Thoracic aorta (tissue), 2 donors: ENCODE data around the gene HK3. TPM values are rescaled to one million over a fixed set of nuclear protein-coding genes. Genes with fewer than 3 reads are reported as not detected.

Experiments
- ATAC-seq: fragments of 150-250 bp; one replicate; pipeline ENCODE4 v1.8.0; 2017; ENCODE audit warnings: low read depth; ENCODE audit not compliant: insufficient number of reproducible peaks, low FRiP score
- DNase-seq: peaks from one replicate; pipeline ENCODE4 v3.0.0-alpha.2; 2020; ENCODE audit warnings: low spot score
- H3K27ac ChIP-seq, 2 donors: fragments of 200-600 bp; sonication (generic); 1 replicate in 1 of 2; 2 replicates in 1 of 2; pipeline ENCODE4 v1.5.1; 2016; ENCODE audit warnings: mild to moderate bottlenecking in 2 of 2, moderate library complexity in 2 of 2
- H3K27me3 ChIP-seq: fragments of 200-600 bp; sonication (generic); replicated peaks from 2 replicates; pipeline ENCODE4 v1.6.0; 2016; ENCODE audit warnings: mild to moderate bottlenecking; ENCODE audit not compliant: insufficient read depth
- H3K36me3 ChIP-seq: fragments of 200-600 bp; sonication (generic); one replicate; pipeline ENCODE4 v1.5.1; 2016
- H3K4me1 ChIP-seq, 2 donors: fragments of 200-600 bp; sonication (generic); 1 replicate in 1 of 2; 2 replicates in 1 of 2; pipeline versions ENCODE4 v1.5.1 to v1.6.0; 2016; ENCODE audit warnings: low read depth in 2 of 2, mild to moderate bottlenecking in 1 of 2; ENCODE audit not compliant: control insufficient read depth in 1 of 2
- H3K4me3 ChIP-seq: fragments of 200-600 bp; sonication (generic); 2 replicates; pipeline ENCODE4 v1.5.1; 2016; ENCODE audit warnings: mild to moderate bottlenecking
- H3K9me3 ChIP-seq: fragments of 200-600 bp; sonication (generic); 2 replicates; pipeline ENCODE4 v1.5.1; 2016
- CTCF ChIP-seq: fragments of 200-600 bp; sonication (generic); IDR thresholded peaks from one replicate; pipeline ENCODE4 v1.5.1; 2019; ENCODE audit warnings: antibody characterized with exemption
- total RNA-seq, 2 donors: library from RNA; depleted of rRNA; stranded (reverse); fragments of >200 nt; gene quantifications; one replicate each; pipeline versions ENCODE4 v1.1.0 to v1.2.3, GENCODE V29; 2016

Gene HK3
- total RNA-seq, 2 donors from 2014 or later: 9.0 to 26.1 TPM

- ATAC-seq: no peak
- Histone ChIP-seq H3K36me3 (no peaks in the 10 kb centered on the region), H3K27me3 (no peaks in the 10 kb centered on the region), H3K4me3 (no peak overlapping the region), H3K4me1 (no peaks in the 10 kb centered on the region), H3K27ac (no peak overlapping the region), H3K9me3 (no peaks in the 10 kb centered on the region)
- no peak for DNase-seq
- no peak for TF ChIP-seq CTCF
Measured at GRCh38 chr5:176888016-176888864, 10.9 kb downstream of the HK3 start.

- ATAC-seq (no peak), DNase-seq (no peak)
- H3K27ac ChIP-seq: no peak overlapping the region
- H3K27me3 ChIP-seq: no peaks in the 10 kb centered on the region
- H3K4me3 ChIP-seq: no peak overlapping the region
- H3K4me1 ChIP-seq: no peaks in the 10 kb centered on the region
- H3K36me3 ChIP-seq: no peaks in the 10 kb centered on the region
- no peaks in the 10 kb centered on the region for H3K9me3 ChIP-seq
- no peak for TF ChIP-seq CTCF
Measured at GRCh38 chr5:176887252-176887849, 11.8 kb downstream of the HK3 start.

- Histone ChIP-seq H3K9me3 (no peaks in the 10 kb centered on the region), H3K27ac (no peak overlapping the region), H3K27me3 (no peaks in the 10 kb centered on the region), H3K4me3 (no peak overlapping the region), H3K4me1 (no peaks in the 10 kb centered on the region), H3K36me3 (no peaks in the 10 kb centered on the region)
- no peak for DNase-seq
- ATAC-seq: no peak
- no peak for TF ChIP-seq CTCF
Measured at GRCh38 chr5:176886336-176887251, 12.6 kb downstream of the HK3 start.

GRCh38 chr5:176884571-176884890, 14.6 kb downstream of the HK3 start:
- no peak for DNase-seq

More at GRCh38 chr5:176884571-176884890, 14.6 kb downstream of the HK3 start:
- Histone ChIP-seq H3K9me3 (no peaks in the 10 kb centered on the region), H3K36me3 (no peaks in the 10 kb centered on the region), H3K4me1 (no peaks in the 10 kb centered on the region), H3K27me3 (no peaks in the 10 kb centered on the region), H3K4me3 (no peak overlapping the region), H3K27ac (no peak overlapping the region)
- ATAC-seq: no peak
- TF ChIP-seq CTCF: no peak
